ENCODE data around the gene SREBF2. TPM values are rescaled to one million over a fixed set of nuclear protein-coding genes. Genes with fewer than 3 reads are reported as not detected.

The SREBF2 gene
- total and polyA plus RNA-seq, 2 donors (not counting 3 experiments of a cell fraction or from before 2014, with no cell fraction given): 101 to 136 TPM

DNA sequence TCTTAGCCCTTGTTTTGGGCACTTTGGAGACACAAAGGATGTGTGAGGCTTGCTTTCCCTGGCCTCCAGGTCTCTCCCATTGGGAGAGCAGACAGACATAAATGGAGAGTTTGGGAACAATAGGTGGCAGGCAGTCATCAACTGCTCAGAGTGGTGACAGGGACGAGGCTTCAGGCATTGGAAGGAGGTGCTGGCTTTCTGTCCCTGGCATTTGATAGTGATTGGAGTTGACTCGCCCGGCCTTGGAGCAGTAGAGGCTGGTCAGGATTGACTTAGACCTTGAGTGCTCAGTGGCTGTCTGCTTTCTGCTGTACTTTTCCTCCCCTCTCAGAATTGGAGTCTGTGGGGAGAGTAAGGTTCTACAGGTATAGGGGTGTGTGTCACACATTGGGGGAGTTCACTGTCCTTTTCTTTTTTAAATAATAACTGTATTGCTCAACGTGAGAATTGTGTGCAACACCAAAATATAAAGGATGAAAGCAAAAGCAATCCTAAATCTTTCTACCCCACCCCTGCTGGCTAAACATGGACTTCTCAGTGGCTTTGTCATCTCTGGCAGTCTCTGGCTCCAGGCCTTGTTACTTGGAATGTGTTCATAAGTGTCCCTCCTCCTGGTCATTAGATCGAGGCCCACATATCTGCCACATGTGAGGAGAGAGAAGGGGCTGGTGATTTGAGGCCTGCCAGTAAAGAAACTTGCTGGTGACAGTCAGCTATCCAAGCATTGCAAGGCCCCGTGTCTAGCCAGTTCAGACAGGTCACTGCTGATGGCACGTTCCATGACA lies 60.9 kb downstream of the SREBF2 start:
- Histone ChIP-seq H3K9me3 (replicated peaks; ENCODE audit: control insufficient read depth, insufficient read depth, low read length) (no peaks in the 10 kb centered on the region), H4K20me1 (replicated peaks; ENCODE audit: control insufficient read depth, extremely low read depth, insufficient read depth, low read length) (no peaks in the 10 kb centered on the region), H3K9me1 (replicated peaks; ENCODE audit: control insufficient read depth, extremely low read depth, insufficient read depth, low read length) (no peaks in the 10 kb centered on the region), H3K36me3 (ENCODE audit: control insufficient read depth in 2 of 2, extremely low read depth in 1 of 2, insufficient read depth in 2 of 2, low read length in 2 of 2) (peaks cover 19 to 50% of the 10 kb centered on the region in 2 experiments), H3K4me3 (replicated peaks in 1 of 3; ENCODE audit: insufficient read depth in 1 of 3, low read depth in 1 of 3, low read length in 3 of 3) (no peak overlapping the region), H3K4me1 (ENCODE audit: control insufficient read depth, extremely low read depth, insufficient read depth, low read length) (no peaks in the 10 kb centered on the region), H3K9ac (replicated peaks; ENCODE audit: extremely low read depth, insufficient read depth, low read length) (no peak overlapping the region), H3K27ac (ENCODE audit: insufficient read depth, low read depth, low read length) (no peak overlapping the region), H3K27me3 (ENCODE audit: control insufficient read depth in 2 of 2, insufficient read depth in 2 of 2, low read length in 2 of 2) (no peaks in the 10 kb centered on the region), H3K4me2 (ENCODE audit: insufficient read depth, low read length) (no peak overlapping the region), H2AFZ (ENCODE audit: low read depth, low read length) (no peak overlapping the region), H3K79me2 (ENCODE audit: control insufficient read depth, insufficient read depth, low read length) (no peaks in the 10 kb centered on the region)
- FAIRE-seq: no peak
- dilution Hi-C loops (cut with MboI; ENCODE audit: extremely low pct_ligation_motif_present, low sequenced_read_pairs) (no loop called here), intact Hi-C loops (cut with micrococcal nuclease) (no loop called here)
- ChIA-PET POLR2A (no interaction called here), CTCF (interaction anchor here (1.1 to 2.1 kb wide), 3 partner anchors 32 to 147 kb away, joined by 5 to 6 read pairs (median 6); no protein-coding TSS in a partner anchor)
- no peak for TF ChIP-seq MYC (IDR thresholded peaks at IDR 0.05; ENCODE audit: low read depth, low read length)
- TF ChIP-seq JUN (IDR thresholded peaks at IDR 0.05; ENCODE audit: borderline replicate concordance, insufficient read depth, insufficient read length, low read depth): no peak
- TF ChIP-seq GATA2 (IDR thresholded peaks at IDR 0.05; ENCODE audit: insufficient read depth, insufficient read length, low read depth, low read length): no peak
- TF ChIP-seq, protein P1, sequence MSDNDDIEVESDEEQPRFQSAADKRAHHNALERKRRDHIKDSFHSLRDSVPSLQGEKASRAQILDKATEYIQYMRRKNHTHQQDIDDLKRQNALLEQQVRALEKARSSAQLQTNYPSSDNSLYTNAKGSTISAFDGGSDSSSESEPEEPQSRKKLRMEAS (IDR thresholded peaks at IDR 0.05; ENCODE audit: insufficient read depth, insufficient read length): no peak
- no peak for TF ChIP-seq POLR2A (IDR thresholded peaks at IDR 0.05; ENCODE audit: low read depth, low read length)
- DNase-seq (ENCODE audit: low read depth, low spot score): no peak
- no TSS peak for BruUV-seq (replicated peaks)

- H3K27me3 ChIP-seq (ENCODE audit: control insufficient read depth in 2 of 2, insufficient read depth in 2 of 2, low read length in 2 of 2): no peaks in the 10 kb centered on the region
- POLR2A ChIA-PET: no interaction called here
- H3K9me1 ChIP-seq (replicated peaks; ENCODE audit: control insufficient read depth, extremely low read depth, insufficient read depth, low read length): no peaks in the 10 kb centered on the region
- no peak overlapping the region for H2AFZ ChIP-seq (ENCODE audit: low read depth, low read length)
- H3K9me3 ChIP-seq (replicated peaks; ENCODE audit: control insufficient read depth, insufficient read depth, low read length): no peaks in the 10 kb centered on the region
- H3K4me3 ChIP-seq (replicated peaks in 1 of 3; ENCODE audit: insufficient read depth in 1 of 3, low read depth in 1 of 3, low read length in 3 of 3): no peak overlapping the region
- dilution Hi-C loops (cut with MboI; ENCODE audit: extremely low pct_ligation_motif_present, low sequenced_read_pairs) (no loop called here), intact Hi-C loops (cut with micrococcal nuclease) (no loop called here)
- H3K4me1 ChIP-seq (ENCODE audit: control insufficient read depth, extremely low read depth, insufficient read depth, low read length): no peaks in the 10 kb centered on the region
- H3K27ac ChIP-seq (ENCODE audit: insufficient read depth, low read depth, low read length): no peak overlapping the region
- peaks cover 18 to 61% of the 10 kb centered on the region in 2 experiments for H3K36me3 ChIP-seq (ENCODE audit: control insufficient read depth in 2 of 2, extremely low read depth in 1 of 2, insufficient read depth in 2 of 2, low read length in 2 of 2)
- no peak overlapping the region for H3K4me2 ChIP-seq (ENCODE audit: insufficient read depth, low read length)
- H3K79me2 ChIP-seq (ENCODE audit: control insufficient read depth, insufficient read depth, low read length): no peaks in the 10 kb centered on the region
- no peaks in the 10 kb centered on the region for H4K20me1 ChIP-seq (replicated peaks; ENCODE audit: control insufficient read depth, extremely low read depth, insufficient read depth, low read length)
- TF ChIP-seq, protein P2, sequence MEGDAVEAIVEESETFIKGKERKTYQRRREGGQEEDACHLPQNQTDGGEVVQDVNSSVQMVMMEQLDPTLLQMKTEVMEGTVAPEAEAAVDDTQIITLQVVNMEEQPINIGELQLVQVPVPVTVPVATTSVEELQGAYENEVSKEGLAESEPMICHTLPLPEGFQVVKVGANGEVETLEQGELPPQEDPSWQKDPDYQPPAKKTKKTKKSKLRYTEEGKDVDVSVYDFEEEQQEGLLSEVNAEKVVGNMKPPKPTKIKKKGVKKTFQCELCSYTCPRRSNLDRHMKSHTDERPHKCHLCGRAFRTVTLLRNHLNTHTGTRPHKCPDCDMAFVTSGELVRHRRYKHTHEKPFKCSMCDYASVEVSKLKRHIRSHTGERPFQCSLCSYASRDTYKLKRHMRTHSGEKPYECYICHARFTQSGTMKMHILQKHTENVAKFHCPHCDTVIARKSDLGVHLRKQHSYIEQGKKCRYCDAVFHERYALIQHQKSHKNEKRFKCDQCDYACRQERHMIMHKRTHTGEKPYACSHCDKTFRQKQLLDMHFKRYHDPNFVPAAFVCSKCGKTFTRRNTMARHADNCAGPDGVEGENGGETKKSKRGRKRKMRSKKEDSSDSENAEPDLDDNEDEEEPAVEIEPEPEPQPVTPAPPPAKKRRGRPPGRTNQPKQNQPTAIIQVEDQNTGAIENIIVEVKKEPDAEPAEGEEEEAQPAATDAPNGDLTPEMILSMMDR (IDR thresholded peaks at IDR 0.05; ENCODE audit: extremely low read depth in 1 of 2, insufficient read depth in 1 of 2, low read depth in 1 of 2, low read length in 2 of 2): no peak
- TF ChIP-seq MYC (IDR thresholded peaks at IDR 0.05; ENCODE audit: low read depth, low read length) (no peak), POLR2A (IDR thresholded peaks at IDR 0.05; ENCODE audit: low read depth, low read length) (no peak), POLR2AphosphoS5 (IDR thresholded peaks at IDR 0.05; ENCODE audit: insufficient read depth, low read depth, low read length) (no peak), FOS (IDR thresholded peaks at IDR 0.05; ENCODE audit: borderline replicate concordance, insufficient read depth, low read length) (no peak), GATA2 (IDR thresholded peaks at IDR 0.05; ENCODE audit: insufficient read depth, insufficient read length, low read depth, low read length) (no peak), JUN (IDR thresholded peaks at IDR 0.05; ENCODE audit: borderline replicate concordance, insufficient read depth, insufficient read length, low read depth) (no peak), EZH2 (IDR thresholded peaks at IDR 0.05; ENCODE audit: borderline replicate concordance, low read depth, low read length, severe bottlenecking) (no peak)
- TF ChIP-seq, protein P1 (IDR thresholded peaks at IDR 0.05; ENCODE audit: insufficient read depth, insufficient read length): no peak
- no peak overlapping the region for H3K9ac ChIP-seq (replicated peaks; ENCODE audit: extremely low read depth, insufficient read depth, low read length)
- no peak for FAIRE-seq
- DNase-seq (ENCODE audit: low read depth, low spot score): no peak
- BruUV-seq (replicated peaks): no TSS peak
- CTCF ChIA-PET: no interaction called here
Observed at GRCh38 chr22:41898645-41899044, 65.7 kb downstream of the SREBF2 start.

All from endothelial cell of umbilical vein (primary cell).